ENCODE data around the gene NIPBL.

DNA sequence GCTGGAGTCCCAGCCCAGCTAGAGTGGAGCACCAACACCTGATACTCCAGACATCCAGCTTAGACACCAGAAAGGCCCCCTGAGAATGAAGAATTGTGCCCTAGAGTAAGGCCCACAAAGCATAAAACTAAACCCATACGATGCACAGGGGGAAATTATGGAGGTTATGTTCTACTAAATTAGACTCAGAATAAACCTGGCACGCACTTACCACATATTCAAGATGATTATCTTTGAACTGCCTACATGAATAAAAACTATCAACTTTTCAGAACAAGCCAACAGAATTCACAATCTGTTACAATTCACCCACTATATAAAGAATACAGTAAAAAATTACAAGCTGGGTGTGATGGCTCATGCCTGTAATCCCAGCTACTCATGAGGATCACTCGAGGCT lies 204.1 kb downstream of the NIPBL start:
- TF ChIP-seq RBBP5 (IDR thresholded peaks at IDR 0.05; ENCODE audit: borderline replicate concordance, low read depth, low read length) (no peak), POLR2A (IDR thresholded peaks at IDR 0.05; ENCODE audit: control extremely low read depth in 1 of 2, low read depth in 2 of 2, low read length in 2 of 2) (no peak), YY1 (IDR thresholded peaks at IDR 0.05; ENCODE audit: low read depth, low read length) (no peak), TAF1 (IDR thresholded peaks at IDR 0.05; ENCODE audit: low read depth, low read length) (no peak), EP300 (IDR thresholded peaks at IDR 0.05; ENCODE audit: borderline replicate concordance in 1 of 2, low read depth in 2 of 2, low read length in 2 of 2) (no peak), CEBPB (IDR thresholded peaks at IDR 0.05; ENCODE audit: low read depth, low read length) (no peak), MAFK (IDR thresholded peaks at IDR 0.05; ENCODE audit: low read depth, low read length) (no peak), EZH2 (IDR thresholded peaks at IDR 0.05; ENCODE audit: low read depth, low read length, severe bottlenecking) (no peak), RAD21 (IDR thresholded peaks at IDR 0.05 in 1 of 2, conservative IDR thresholded peaks at IDR 0.05 in 1 of 2; ENCODE audit: low read depth in 2 of 2, low read length in 2 of 2) (no peak), RXRA (IDR thresholded peaks at IDR 0.05; ENCODE audit: insufficient read depth, low read depth, low read length) (no peak)
- TF ChIP-seq, protein P1, sequence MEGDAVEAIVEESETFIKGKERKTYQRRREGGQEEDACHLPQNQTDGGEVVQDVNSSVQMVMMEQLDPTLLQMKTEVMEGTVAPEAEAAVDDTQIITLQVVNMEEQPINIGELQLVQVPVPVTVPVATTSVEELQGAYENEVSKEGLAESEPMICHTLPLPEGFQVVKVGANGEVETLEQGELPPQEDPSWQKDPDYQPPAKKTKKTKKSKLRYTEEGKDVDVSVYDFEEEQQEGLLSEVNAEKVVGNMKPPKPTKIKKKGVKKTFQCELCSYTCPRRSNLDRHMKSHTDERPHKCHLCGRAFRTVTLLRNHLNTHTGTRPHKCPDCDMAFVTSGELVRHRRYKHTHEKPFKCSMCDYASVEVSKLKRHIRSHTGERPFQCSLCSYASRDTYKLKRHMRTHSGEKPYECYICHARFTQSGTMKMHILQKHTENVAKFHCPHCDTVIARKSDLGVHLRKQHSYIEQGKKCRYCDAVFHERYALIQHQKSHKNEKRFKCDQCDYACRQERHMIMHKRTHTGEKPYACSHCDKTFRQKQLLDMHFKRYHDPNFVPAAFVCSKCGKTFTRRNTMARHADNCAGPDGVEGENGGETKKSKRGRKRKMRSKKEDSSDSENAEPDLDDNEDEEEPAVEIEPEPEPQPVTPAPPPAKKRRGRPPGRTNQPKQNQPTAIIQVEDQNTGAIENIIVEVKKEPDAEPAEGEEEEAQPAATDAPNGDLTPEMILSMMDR (IDR thresholded peaks at IDR 0.05; ENCODE audit: control extremely low read depth in 1 of 3, insufficient read depth in 1 of 3, low read depth in 1 of 3, low read length in 3 of 3) = no peak
- TF ChIP-seq, protein P2, sequence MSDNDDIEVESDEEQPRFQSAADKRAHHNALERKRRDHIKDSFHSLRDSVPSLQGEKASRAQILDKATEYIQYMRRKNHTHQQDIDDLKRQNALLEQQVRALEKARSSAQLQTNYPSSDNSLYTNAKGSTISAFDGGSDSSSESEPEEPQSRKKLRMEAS (IDR thresholded peaks at IDR 0.05) = no peak

Data from H1 (cell line).